ENCODE data around the gene TNIK. TPM values are rescaled to one million over a fixed set of nuclear protein-coding genes. Genes with fewer than 3 reads are reported as not detected.

The TNIK gene
- total and polyA plus RNA-seq, 10 of the 15 experiments (the other 5 are each of a cell fraction or from before 2014, with no cell fraction given): 13.9 to 74.3 (median 48.2) TPM

DNA sequence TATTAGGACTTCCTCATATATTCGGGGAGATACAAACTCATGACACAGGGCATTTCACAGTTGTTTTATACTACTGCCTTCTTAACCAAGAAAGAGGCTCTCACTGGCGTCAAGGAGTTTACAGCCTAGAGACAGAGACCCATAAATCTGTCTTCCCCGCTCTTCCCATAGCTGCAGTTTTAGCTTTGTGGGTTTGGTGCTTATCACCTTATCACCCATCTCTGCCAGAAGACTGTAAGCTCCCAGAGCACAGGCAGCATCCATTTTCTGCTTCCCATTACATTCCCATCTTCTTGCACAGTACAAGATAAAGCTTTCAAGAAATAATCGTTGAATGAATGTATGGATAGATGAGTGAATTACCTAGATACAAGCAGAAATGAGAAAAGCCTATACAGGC is 144.3 kb downstream of the TNIK start:
- CTCF ChIA-PET: interaction anchor here (1.3 to 1.4 kb wide), 2 partner anchors 32 to 128 kb away, joined by 4 read pairs; no protein-coding TSS in a partner anchor
- Histone ChIP-seq H3K4me1 (ENCODE audit: control insufficient read depth, insufficient read depth, low read length) (peaks cover 10% of the 10 kb centered on the region), H3K9ac (ENCODE audit: control insufficient read depth, insufficient read depth, low read length) (no peak overlapping the region), H3K9me3 (replicated peaks; ENCODE audit: control insufficient read depth, insufficient read depth, low read length) (no peaks in the 10 kb centered on the region), H3K4me3 (no peak overlapping the region), H2AFZ (ENCODE audit: control insufficient read depth, low read depth, low read length) (no peak overlapping the region), H3K4me2 (ENCODE audit: control insufficient read depth, insufficient read depth) (no peak overlapping the region), H3K36me3 (ENCODE audit: control insufficient read depth in 2 of 2, insufficient read depth in 2 of 2, low read length in 1 of 2) (peaks cover 0 to 11% of the 10 kb centered on the region in 2 experiments; a peak in 1 of 4 replicates), H3K27ac (ENCODE audit: control insufficient read depth, insufficient read depth) (no peak overlapping the region; the same call in 1 of the 2 replicates), H4K20me1 (ENCODE audit: control insufficient read depth, insufficient read depth) (no peaks in the 10 kb centered on the region), H3K79me2 (ENCODE audit: control insufficient read depth, insufficient read depth, low read length) (peaks cover 89% of the 10 kb centered on the region), H3K27me3 (replicated peaks in 1 of 2; ENCODE audit: control insufficient read depth in 2 of 2, insufficient read depth in 2 of 2, low read length in 1 of 2) (no peaks in the 10 kb centered on the region)
- in situ Hi-C loops (cut with MboI): no loop called here
- BruUV-seq (replicated peaks): no TSS peak
- intact Hi-C loops (cut with micrococcal nuclease; ENCODE audit: unreplicated experiment): no loop called here
- SMC1A ChIA-PET (ENCODE audit: uncharacterized antibody, unreplicated experiment): interaction anchor here (1.1 to 8.9 kb wide), 8 partner anchors 9 to 251 kb away, joined by 3 to 70 read pairs (median 4); no protein-coding TSS in a partner anchor
- RAD21 ChIA-PET (ENCODE audit: unreplicated experiment): interaction anchor here (1.1 kb wide), 1 partner anchor 12 kb away, joined by 3 read pairs; no protein-coding TSS in a partner anchor
- DNase-seq (ENCODE audit: low read depth, low spot score) (no peak), FAIRE-seq (no peak), ATAC-seq (peak; percentile 14; the same call in 1 of the 3 replicates)
- no peak for TF ChIP-seq PML (IDR thresholded peaks at IDR 0.05; ENCODE audit: low read length)
- POLR2A ChIA-PET: no interaction called here
- 97% methylated on average over 4 of the region's 4 CpGs for WGBS (ENCODE audit: insufficient coverage, insufficient replicate concordance, low lambda C conversion rate, missing lambda C conversion rate)

DNA sequence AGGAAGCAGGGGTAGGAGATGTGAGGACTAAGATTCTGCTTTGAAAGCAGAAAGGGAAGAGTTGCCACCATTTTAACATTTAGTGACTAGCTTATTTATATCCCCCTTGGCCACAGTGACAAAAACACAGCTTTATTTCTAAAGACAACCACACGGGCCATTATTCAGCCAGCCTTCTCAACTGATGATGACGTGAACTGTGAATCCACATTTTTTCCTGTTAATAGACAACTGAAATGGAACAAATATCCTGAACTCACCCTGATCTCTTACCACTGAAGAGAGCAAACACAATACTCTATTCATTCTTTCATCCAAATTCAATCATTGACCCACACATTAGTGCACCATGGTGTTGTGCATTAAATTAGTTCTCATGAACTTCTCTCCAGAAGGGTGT is 145.1 kb downstream of the TNIK start:
- no peak for DNase-seq (ENCODE audit: low read depth, low spot score)
- WGBS (ENCODE audit: insufficient coverage, insufficient replicate concordance, low lambda C conversion rate, missing lambda C conversion rate): 98% methylated on average over 2 of the region's 2 CpGs
- H3K27me3 ChIP-seq (replicated peaks in 1 of 2; ENCODE audit: control insufficient read depth in 2 of 2, insufficient read depth in 2 of 2, low read length in 1 of 2): no peaks in the 10 kb centered on the region
- H2AFZ ChIP-seq (ENCODE audit: control insufficient read depth, low read depth, low read length): no peak overlapping the region
- no peak overlapping the region for H3K4me3 ChIP-seq
- no peaks in the 10 kb centered on the region for H3K9me3 ChIP-seq (replicated peaks; ENCODE audit: control insufficient read depth, insufficient read depth, low read length)
- no peak overlapping the region for H3K27ac ChIP-seq (ENCODE audit: control insufficient read depth, insufficient read depth)
- peaks cover 89% of the 10 kb centered on the region for H3K79me2 ChIP-seq (ENCODE audit: control insufficient read depth, insufficient read depth, low read length)
- SMC1A ChIA-PET (ENCODE audit: uncharacterized antibody, unreplicated experiment): interaction anchor here (0.7 to 8.9 kb wide), 7 partner anchors 9 to 251 kb away, joined by 3 to 70 read pairs (median 3); no protein-coding TSS in a partner anchor
- H3K4me2 ChIP-seq (ENCODE audit: control insufficient read depth, insufficient read depth): no peak overlapping the region
- CTCF ChIA-PET: interaction anchor here (1.0 kb wide), 1 partner anchor 9 kb away, joined by 3 read pairs; no protein-coding TSS in a partner anchor
- RAD21 ChIA-PET (ENCODE audit: unreplicated experiment): interaction anchor here (1.1 to 1.3 kb wide), 2 partner anchors 12 to 33 kb away, joined by 3 read pairs; no protein-coding TSS in a partner anchor
- no peak; the same call in 2 of the 3 replicates for ATAC-seq
- no peaks in the 10 kb centered on the region for H4K20me1 ChIP-seq (ENCODE audit: control insufficient read depth, insufficient read depth)
- intact Hi-C loops (cut with micrococcal nuclease; ENCODE audit: unreplicated experiment) (no loop called here), in situ Hi-C loops (cut with MboI) (no loop called here)
- H3K9ac ChIP-seq (ENCODE audit: control insufficient read depth, insufficient read depth, low read length): no peak overlapping the region
- peaks cover 10% of the 10 kb centered on the region for H3K4me1 ChIP-seq (ENCODE audit: control insufficient read depth, insufficient read depth, low read length)
- no peak for FAIRE-seq
- no TSS peak for BruUV-seq (replicated peaks)
- H3K36me3 ChIP-seq (ENCODE audit: control insufficient read depth in 2 of 2, insufficient read depth in 2 of 2, low read length in 1 of 2): peaks cover 0 to 11% of the 10 kb centered on the region in 2 experiments; a peak in 1 of 4 replicates
- POLR2A ChIA-PET: no interaction called here
- TF ChIP-seq KLF5 (IDR thresholded peaks at IDR 0.05; ENCODE audit: partially characterized antibody): no peak
- TF ChIP-seq, protein P1, sequence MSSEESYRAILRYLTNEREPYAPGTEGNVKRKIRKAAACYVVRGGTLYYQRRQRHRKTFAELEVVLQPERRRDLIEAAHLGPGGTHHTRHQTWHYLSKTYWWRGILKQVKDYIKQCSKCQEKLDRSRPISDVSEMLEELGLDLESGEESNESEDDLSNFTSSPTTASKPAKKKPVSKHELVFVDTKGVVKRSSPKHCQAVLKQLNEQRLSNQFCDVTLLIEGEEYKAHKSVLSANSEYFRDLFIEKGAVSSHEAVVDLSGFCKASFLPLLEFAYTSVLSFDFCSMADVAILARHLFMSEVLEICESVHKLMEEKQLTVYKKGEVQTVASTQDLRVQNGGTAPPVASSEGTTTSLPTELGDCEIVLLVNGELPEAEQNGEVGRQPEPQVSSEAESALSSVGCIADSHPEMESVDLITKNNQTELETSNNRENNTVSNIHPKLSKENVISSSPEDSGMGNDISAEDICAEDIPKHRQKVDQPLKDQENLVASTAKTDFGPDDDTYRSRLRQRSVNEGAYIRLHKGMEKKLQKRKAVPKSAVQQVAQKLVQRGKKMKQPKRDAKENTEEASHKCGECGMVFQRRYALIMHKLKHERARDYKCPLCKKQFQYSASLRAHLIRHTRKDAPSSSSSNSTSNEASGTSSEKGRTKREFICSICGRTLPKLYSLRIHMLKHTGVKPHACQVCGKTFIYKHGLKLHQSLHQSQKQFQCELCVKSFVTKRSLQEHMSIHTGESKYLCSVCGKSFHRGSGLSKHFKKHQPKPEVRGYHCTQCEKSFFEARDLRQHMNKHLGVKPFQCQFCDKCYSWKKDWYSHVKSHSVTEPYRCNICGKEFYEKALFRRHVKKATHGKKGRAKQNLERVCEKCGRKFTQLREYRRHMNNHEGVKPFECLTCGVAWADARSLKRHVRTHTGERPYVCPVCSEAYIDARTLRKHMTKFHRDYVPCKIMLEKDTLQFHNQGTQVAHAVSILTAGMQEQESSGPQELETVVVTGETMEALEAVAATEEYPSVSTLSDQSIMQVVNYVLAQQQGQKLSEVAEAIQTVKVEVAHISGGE (CRISPR knock-in tag; IDR thresholded peaks at IDR 0.05): no peak
- TF ChIP-seq LARP7 (IDR thresholded peaks at IDR 0.05): no peak
- no peak for TF ChIP-seq NFYB (IDR thresholded peaks at IDR 0.05; ENCODE audit: insufficient read depth, low read depth, low read length)
- TF ChIP-seq MTA2 (IDR thresholded peaks at IDR 0.05; ENCODE audit: low read depth): no peak
- TF ChIP-seq CHD2 (IDR thresholded peaks at IDR 0.05; ENCODE audit: borderline replicate concordance, low read depth, low read length): no peak
- TF ChIP-seq, protein P2, sequence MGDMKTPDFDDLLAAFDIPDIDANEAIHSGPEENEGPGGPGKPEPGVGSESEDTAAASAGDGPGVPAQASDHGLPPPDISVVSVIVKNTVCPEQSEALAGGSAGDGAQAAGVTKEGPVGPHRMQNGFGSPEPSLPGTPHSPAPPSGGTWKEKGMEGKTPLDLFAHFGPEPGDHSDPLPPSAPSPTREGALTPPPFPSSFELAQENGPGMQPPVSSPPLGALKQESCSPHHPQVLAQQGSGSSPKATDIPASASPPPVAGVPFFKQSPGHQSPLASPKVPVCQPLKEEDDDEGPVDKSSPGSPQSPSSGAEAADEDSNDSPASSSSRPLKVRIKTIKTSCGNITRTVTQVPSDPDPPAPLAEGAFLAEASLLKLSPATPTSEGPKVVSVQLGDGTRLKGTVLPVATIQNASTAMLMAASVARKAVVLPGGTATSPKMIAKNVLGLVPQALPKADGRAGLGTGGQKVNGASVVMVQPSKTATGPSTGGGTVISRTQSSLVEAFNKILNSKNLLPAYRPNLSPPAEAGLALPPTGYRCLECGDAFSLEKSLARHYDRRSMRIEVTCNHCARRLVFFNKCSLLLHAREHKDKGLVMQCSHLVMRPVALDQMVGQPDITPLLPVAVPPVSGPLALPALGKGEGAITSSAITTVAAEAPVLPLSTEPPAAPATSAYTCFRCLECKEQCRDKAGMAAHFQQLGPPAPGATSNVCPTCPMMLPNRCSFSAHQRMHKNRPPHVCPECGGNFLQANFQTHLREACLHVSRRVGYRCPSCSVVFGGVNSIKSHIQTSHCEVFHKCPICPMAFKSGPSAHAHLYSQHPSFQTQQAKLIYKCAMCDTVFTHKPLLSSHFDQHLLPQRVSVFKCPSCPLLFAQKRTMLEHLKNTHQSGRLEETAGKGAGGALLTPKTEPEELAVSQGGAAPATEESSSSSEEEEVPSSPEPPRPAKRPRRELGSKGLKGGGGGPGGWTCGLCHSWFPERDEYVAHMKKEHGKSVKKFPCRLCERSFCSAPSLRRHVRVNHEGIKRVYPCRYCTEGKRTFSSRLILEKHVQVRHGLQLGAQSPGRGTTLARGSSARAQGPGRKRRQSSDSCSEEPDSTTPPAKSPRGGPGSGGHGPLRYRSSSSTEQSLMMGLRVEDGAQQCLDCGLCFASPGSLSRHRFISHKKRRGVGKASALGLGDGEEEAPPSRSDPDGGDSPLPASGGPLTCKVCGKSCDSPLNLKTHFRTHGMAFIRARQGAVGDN (IDR thresholded peaks at IDR 0.05): no peak
- no peak for TF ChIP-seq CHD1 (IDR thresholded peaks at IDR 0.05; ENCODE audit: low read depth, low read length)

Measured in GM12878 (cell line).